NCI-H524 (cell line): ENCODE measurements around the gene ROPN1B.
"Not testable (repeated sequence)": the region's sequence is repeated elsewhere in the genome, so short reads cannot be mapped to it uniquely, and the experiment has no call there.

Experiments used
- DNase-seq, 2 experiments: peaks; one replicate each; lab custom pipeline; 2025; lab: John Stamatoyannopoulos, UW

Gene ROPN1B

GRCh38 chr3:125968701-125969592, at the start of gene ROPN1B:
TSS of gene ROPN1B (plus strand) at chr3:125969178. CDS start at chr3:125972055, 2,877 bp downstream.
- not testable (repeated sequence) for DNase-seq

- peak; percentile 62 to 90 for DNase-seq
Measured at GRCh38 chr3:125920191-125920590, 48.8 kb upstream of the ROPN1B start.

GRCh38 chr3:125920751-125921279, 48.2 kb upstream of the ROPN1B start:
- not testable (repeated sequence) for DNase-seq

- peak; percentile 23 to 67 for DNase-seq
Measured at GRCh38 chr3:125921712-125922111, 47.3 kb upstream of the ROPN1B start.

GRCh38 chr3:125923324-125924115, 45.5 kb upstream of the ROPN1B start:
- DNase-seq = not testable (repeated sequence)

GRCh38 chr3:125924276-125924675, 44.7 kb upstream of the ROPN1B start:
- DNase-seq = not testable (repeated sequence)

- DNase-seq = not testable (repeated sequence)
Measured at GRCh38 chr3:125925727-125926126, 43.3 kb upstream of the ROPN1B start.

- peak in 1 of 2 experiments; percentile 68 for DNase-seq
Measured at GRCh38 chr3:125928771-125929545, 40.0 kb upstream of the ROPN1B start.

GRCh38 chr3:125929765-125930164, 39.2 kb upstream of the ROPN1B start:
- not testable (repeated sequence) for DNase-seq

- not testable (repeated sequence) for DNase-seq
Measured at GRCh38 chr3:125931355-125931880, 37.6 kb upstream of the ROPN1B start.

GRCh38 chr3:125933397-125934173, 35.4 kb upstream of the ROPN1B start:
- DNase-seq = not testable (repeated sequence)

GRCh38 chr3:125935252-125935874, 33.6 kb upstream of the ROPN1B start:
- not testable (repeated sequence) for DNase-seq

GRCh38 chr3:125936210-125936815, 32.7 kb upstream of the ROPN1B start:
- DNase-seq = peak; percentile 20 to 51

- not testable (repeated sequence) for DNase-seq
Measured at GRCh38 chr3:125936891-125937290, 32.1 kb upstream of the ROPN1B start.

- not testable (repeated sequence) for DNase-seq
Measured at GRCh38 chr3:125947806-125948205, 21.2 kb upstream of the ROPN1B start.

- DNase-seq = not testable (repeated sequence)
Measured at GRCh38 chr3:125948901-125949300, 20.1 kb upstream of the ROPN1B start.

GRCh38 chr3:125951176-125951575, 17.8 kb upstream of the ROPN1B start:
- not testable (repeated sequence) for DNase-seq

- DNase-seq = not testable (repeated sequence)
Measured at GRCh38 chr3:125957020-125957419, 12.0 kb upstream of the ROPN1B start.
